Measurements from ENCODE around the gene SAP25.
"Not testable (repeated sequence)": the region's sequence is repeated elsewhere in the genome, so short reads cannot be mapped to it uniquely, and the experiment has no call there.

GRCh38 chr7:100523192-100523591 lies 50.5 kb downstream of the SAP25 start:
- TF ChIP-seq CTCF (optimal IDR thresholded peaks at IDR 0.05 in 1 of 3, IDR thresholded peaks at IDR 0.05 in 1 of 3, conservative IDR thresholded peaks at IDR 0.05 in 1 of 3; ENCODE audit: extremely low read depth in 1 of 3, insufficient read depth in 2 of 3, low read length in 3 of 3); EZH2 (IDR thresholded peaks at IDR 0.05; ENCODE audit: low read length): not testable (repeated sequence)
